SK-N-SH treated with all-trans-retinoic acid at 6 μM for 48 hours (cell line): ENCODE results near the gene CAPZA3.
"Not testable (repeated sequence)": the region's sequence is repeated elsewhere in the genome, so short reads cannot be mapped to it uniquely, and the experiment has no call there.

ENCODE experiments used
- ATAC-seq: fragments of 200-7000 bp; cut with Tn5 transposase; 3 replicates; pipeline ENCODE4 v1.9.1; 2020; ENCODE audit warnings: mild to moderate bottlenecking, moderate library complexity
- ARNTL ChIP-seq: fragments of 450-650 bp; formaldehyde crosslinking; IDR thresholded peaks from 2 replicates; pipeline ENCODE4 v1.5.0; 2020; ENCODE audit warnings: low read depth, mild to moderate bottlenecking, moderate library complexity, borderline replicate concordance
- BACH2 ChIP-seq: fragments of 250-450 bp; sonication (Bioruptor Pico); IDR thresholded peaks from 2 replicates; pipeline ENCODE4 v1.9.0; 2021; ENCODE audit warnings: mild to moderate bottlenecking, borderline replicate concordance
- CSDC2 ChIP-seq: fragments of 250-450 bp; sonication (Bioruptor Pico); IDR thresholded peaks from 2 replicates; pipeline ENCODE4 v1.5.0; 2020; ENCODE audit warnings: mild to moderate bottlenecking, moderate library complexity
- ESRRG ChIP-seq: fragments of 250-450 bp; sonication (Bioruptor Pico); IDR thresholded peaks from 2 replicates; pipeline ENCODE4 v1.6.1; 2021; ENCODE audit warnings: mild to moderate bottlenecking
- GLIS3 ChIP-seq: fragments of 250-450 bp; sonication (Bioruptor Pico); IDR thresholded peaks from 2 replicates; pipeline ENCODE4 v1.5.0; 2020; ENCODE audit warnings: mild to moderate bottlenecking, moderate library complexity
- ISL1 ChIP-seq: fragments of 250-450 bp; sonication (Bioruptor Pico); IDR thresholded peaks from 2 replicates; pipeline ENCODE4 v2.1.2; 2022; ENCODE audit warnings: mild to moderate bottlenecking, moderate library complexity
- OSR1 ChIP-seq: fragments of 250-450 bp; sonication (Bioruptor Pico); IDR thresholded peaks from 2 replicates; pipeline ENCODE4 v1.8.0; 2022; ENCODE audit warnings: moderate library complexity, mild to moderate bottlenecking, inconsistent platforms
- POU6F1 ChIP-seq: fragments of 250-450 bp; sonication (Bioruptor Pico); IDR thresholded peaks from 2 replicates; pipeline ENCODE4 v1.8.0; 2021; ENCODE audit warnings: low read depth, mild to moderate bottlenecking, moderate library complexity, borderline replicate concordance
- PPARA ChIP-seq: fragments of 250-450 bp; sonication (Bioruptor Pico); IDR thresholded peaks from 2 replicates; pipeline ENCODE4 v1.5.0; 2020; ENCODE audit warnings: mild to moderate bottlenecking, borderline replicate concordance
- RARB ChIP-seq: fragments of 250-450 bp; sonication (Bioruptor Pico); IDR thresholded peaks from 2 replicates; pipeline ENCODE4 v1.8.0; 2021; ENCODE audit warnings: mild to moderate bottlenecking, moderate library complexity
- TCF4 ChIP-seq: fragments of 250-450 bp; sonication (Bioruptor Pico); IDR thresholded peaks from 2 replicates; pipeline ENCODE4 v1.8.0; 2021; ENCODE audit warnings: mild to moderate bottlenecking, moderate library complexity, borderline replicate concordance
- TOX ChIP-seq: fragments of 250-450 bp; sonication (Bioruptor Pico); IDR thresholded peaks from 2 replicates; pipeline ENCODE4 v1.8.0; 2021; ENCODE audit warnings: mild to moderate bottlenecking, moderate library complexity, borderline replicate concordance
- ZC3H10 ChIP-seq: fragments of 250-450 bp; sonication (Bioruptor Pico); IDR thresholded peaks from 2 replicates; pipeline ENCODE4 v1.5.1; 2021; ENCODE audit warnings: mild to moderate bottlenecking, moderate library complexity
- ZFP3 ChIP-seq: fragments of 250-450 bp; sonication (Bioruptor Pico); IDR thresholded peaks from 2 replicates; pipeline ENCODE4 v1.5.0; 2020; ENCODE audit warnings: mild to moderate bottlenecking, moderate library complexity
- ZFP30 ChIP-seq: fragments of 450-650 bp; formaldehyde crosslinking; IDR thresholded peaks from 2 replicates; pipeline ENCODE4 v1.5.0; 2022; ENCODE audit warnings: mild to moderate bottlenecking, moderate library complexity
- ZNF8 ChIP-seq: fragments of 450-650 bp; formaldehyde crosslinking; IDR thresholded peaks from 2 replicates; pipeline ENCODE4 v1.5.0; 2020; ENCODE audit warnings: mild to moderate bottlenecking, moderate library complexity
- TF ChIP-seq, protein P1 (sequence below): fragments of 250-450 bp; sonication (Bioruptor Pico); IDR thresholded peaks from 2 replicates; pipeline ENCODE4 v1.5.1; 2020; ENCODE audit warnings: low read depth, mild to moderate bottlenecking, moderate library complexity
- TF ChIP-seq, protein P2 (sequence below): fragments of 250-450 bp; sonication (Bioruptor Pico); IDR thresholded peaks from 2 replicates; pipeline ENCODE4 v1.5.0; 2020; ENCODE audit warnings: mild to moderate bottlenecking, moderate library complexity

CAPZA3 gene

DNA sequence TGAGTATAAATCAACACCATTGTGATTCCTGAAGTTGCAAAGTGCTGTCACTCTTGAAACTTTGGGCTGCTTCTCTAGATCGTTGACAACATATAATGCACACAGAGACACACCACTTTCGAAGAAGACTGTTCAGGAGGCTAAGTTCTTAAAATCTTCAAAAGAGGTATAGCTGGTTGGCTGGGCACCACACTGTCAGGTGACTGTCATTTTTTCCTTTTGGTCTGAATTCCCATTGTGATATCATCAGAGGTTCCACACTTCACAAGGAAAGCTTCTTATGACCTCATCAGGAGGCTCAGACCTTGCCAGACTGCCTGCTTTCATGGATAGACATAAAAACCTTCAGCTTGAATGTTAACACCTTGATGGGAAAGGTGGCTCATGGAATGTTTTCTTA is at the start of gene CAPZA3, which contains the start of gene PLCZ1:
CAPZA3 (plus strand) TSS at position 301 of the 400 bp plus-strand sequence. CDS start 150 bp downstream, outside the sequence.
PLCZ1 (minus strand) TSS at position 194 of the 400 bp plus-strand sequence. CDS start 641 bp downstream, outside the sequence.
- no peak for ATAC-seq
- TF ChIP-seq ARNTL (CRISPR knock-in tag): no peak
- TF ChIP-seq ISL1: no peak
- no peak for TF ChIP-seq OSR1
- no peak for TF ChIP-seq CSDC2 (CRISPR knock-in tag)
- no peak for TF ChIP-seq ESRRG (CRISPR knock-in tag)
- no peak for TF ChIP-seq ZNF8 (CRISPR knock-in tag)
- TF ChIP-seq POU6F1: no peak
- no peak for TF ChIP-seq RARB (CRISPR knock-in tag)
- no peak for TF ChIP-seq ZC3H10 (CRISPR knock-in tag)
- TF ChIP-seq, protein P1, sequence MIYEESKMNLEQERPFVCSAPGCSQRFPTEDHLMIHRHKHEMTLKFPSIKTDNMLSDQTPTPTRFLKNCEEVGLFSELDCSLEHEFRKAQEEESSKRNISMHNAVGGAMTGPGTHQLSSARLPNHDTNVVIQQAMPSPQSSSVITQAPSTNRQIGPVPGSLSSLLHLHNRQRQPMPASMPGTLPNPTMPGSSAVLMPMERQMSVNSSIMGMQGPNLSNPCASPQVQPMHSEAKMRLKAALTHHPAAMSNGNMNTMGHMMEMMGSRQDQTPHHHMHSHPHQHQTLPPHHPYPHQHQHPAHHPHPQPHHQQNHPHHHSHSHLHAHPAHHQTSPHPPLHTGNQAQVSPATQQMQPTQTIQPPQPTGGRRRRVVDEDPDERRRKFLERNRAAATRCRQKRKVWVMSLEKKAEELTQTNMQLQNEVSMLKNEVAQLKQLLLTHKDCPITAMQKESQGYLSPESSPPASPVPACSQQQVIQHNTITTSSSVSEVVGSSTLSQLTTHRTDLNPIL (CRISPR knock-in tag): no peak
- no peak for TF ChIP-seq ZFP30
- TF ChIP-seq ZFP3 (CRISPR knock-in tag): no peak
- no peak for TF ChIP-seq BACH2 (CRISPR knock-in tag)
- TF ChIP-seq TOX (CRISPR knock-in tag): no peak
- TF ChIP-seq, protein P2, sequence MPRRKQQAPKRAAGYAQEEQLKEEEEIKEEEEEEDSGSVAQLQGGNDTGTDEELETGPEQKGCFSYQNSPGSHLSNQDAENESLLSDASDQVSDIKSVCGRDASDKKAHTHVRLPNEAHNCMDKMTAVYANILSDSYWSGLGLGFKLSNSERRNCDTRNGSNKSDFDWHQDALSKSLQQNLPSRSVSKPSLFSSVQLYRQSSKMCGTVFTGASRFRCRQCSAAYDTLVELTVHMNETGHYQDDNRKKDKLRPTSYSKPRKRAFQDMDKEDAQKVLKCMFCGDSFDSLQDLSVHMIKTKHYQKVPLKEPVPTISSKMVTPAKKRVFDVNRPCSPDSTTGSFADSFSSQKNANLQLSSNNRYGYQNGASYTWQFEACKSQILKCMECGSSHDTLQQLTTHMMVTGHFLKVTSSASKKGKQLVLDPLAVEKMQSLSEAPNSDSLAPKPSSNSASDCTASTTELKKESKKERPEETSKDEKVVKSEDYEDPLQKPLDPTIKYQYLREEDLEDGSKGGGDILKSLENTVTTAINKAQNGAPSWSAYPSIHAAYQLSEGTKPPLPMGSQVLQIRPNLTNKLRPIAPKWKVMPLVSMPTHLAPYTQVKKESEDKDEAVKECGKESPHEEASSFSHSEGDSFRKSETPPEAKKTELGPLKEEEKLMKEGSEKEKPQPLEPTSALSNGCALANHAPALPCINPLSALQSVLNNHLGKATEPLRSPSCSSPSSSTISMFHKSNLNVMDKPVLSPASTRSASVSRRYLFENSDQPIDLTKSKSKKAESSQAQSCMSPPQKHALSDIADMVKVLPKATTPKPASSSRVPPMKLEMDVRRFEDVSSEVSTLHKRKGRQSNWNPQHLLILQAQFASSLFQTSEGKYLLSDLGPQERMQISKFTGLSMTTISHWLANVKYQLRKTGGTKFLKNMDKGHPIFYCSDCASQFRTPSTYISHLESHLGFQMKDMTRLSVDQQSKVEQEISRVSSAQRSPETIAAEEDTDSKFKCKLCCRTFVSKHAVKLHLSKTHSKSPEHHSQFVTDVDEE: no peak
- no peak for TF ChIP-seq TCF4 (CRISPR knock-in tag)
- TF ChIP-seq GLIS3 (CRISPR knock-in tag): no peak
- no peak for TF ChIP-seq PPARA (CRISPR knock-in tag)
- TF ChIP-seq, all 23 proteins: peak for 0

- no peak for TF ChIP-seq CSDC2 (CRISPR knock-in tag)
- TF ChIP-seq BACH2 (CRISPR knock-in tag): no peak
- no peak for TF ChIP-seq TOX (CRISPR knock-in tag)
- TF ChIP-seq PPARA (CRISPR knock-in tag): no peak
- no peak for TF ChIP-seq ZNF8 (CRISPR knock-in tag)
- TF ChIP-seq OSR1: no peak
- TF ChIP-seq ZFP30: no peak
- no peak for ATAC-seq
Measured at GRCh38 chr12:18689771-18690170, 48.1 kb upstream of the CAPZA3 start.

GRCh38 chr12:18690653-18691052 is 47.3 kb upstream of the CAPZA3 start:
- peak; percentile 82 for ATAC-seq
- TF ChIP-seq ESRRG (CRISPR knock-in tag) (no peak), RARB (CRISPR knock-in tag) (no peak), ZFP30 (no peak), POU6F1 (no peak)

GRCh38 chr12:18693986-18694385 is 43.9 kb upstream of the CAPZA3 start:
- ATAC-seq: not testable (repeated sequence)

DNA sequence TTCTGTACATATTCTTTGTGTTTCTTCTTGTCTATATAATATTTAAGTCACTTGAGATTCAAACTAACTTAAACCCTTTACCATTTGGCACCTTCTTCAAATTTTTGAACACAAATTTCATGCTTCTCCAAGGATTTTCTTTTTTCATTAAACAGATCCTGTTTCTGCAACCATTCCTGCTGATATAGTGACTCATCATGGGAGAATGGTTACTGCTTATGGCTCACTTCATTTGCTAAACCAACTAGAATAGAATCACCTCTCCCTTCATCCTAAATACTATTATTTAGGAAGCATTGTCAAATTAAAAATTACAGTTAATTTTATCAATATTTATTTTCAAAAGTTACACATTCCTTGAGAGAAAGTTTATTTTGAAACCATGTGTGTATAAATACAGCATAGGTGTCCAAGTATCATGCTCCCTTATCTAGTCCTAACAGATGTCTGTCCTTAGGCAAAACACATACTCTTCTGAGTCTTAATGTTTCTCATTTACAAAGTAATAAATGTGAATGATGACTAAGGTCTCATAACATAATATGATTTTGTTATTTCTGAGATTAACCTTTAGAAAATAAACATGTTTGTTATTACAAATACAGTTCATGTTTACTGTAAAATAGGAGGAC is 40.8 kb upstream of the CAPZA3 start:
- 0 out of 2 replicates have a peak, but pooled peaks have one; percentile 25 for TF ChIP-seq TOX (CRISPR knock-in tag)
- no peak for TF ChIP-seq RARB (CRISPR knock-in tag)
- TF ChIP-seq, protein P2: no peak
- TF ChIP-seq, protein P1 (CRISPR knock-in tag): no peak
- ATAC-seq: peak; percentile 79
